ENCODE results near the gene PERCC1.

The PERCC1 gene

DNA sequence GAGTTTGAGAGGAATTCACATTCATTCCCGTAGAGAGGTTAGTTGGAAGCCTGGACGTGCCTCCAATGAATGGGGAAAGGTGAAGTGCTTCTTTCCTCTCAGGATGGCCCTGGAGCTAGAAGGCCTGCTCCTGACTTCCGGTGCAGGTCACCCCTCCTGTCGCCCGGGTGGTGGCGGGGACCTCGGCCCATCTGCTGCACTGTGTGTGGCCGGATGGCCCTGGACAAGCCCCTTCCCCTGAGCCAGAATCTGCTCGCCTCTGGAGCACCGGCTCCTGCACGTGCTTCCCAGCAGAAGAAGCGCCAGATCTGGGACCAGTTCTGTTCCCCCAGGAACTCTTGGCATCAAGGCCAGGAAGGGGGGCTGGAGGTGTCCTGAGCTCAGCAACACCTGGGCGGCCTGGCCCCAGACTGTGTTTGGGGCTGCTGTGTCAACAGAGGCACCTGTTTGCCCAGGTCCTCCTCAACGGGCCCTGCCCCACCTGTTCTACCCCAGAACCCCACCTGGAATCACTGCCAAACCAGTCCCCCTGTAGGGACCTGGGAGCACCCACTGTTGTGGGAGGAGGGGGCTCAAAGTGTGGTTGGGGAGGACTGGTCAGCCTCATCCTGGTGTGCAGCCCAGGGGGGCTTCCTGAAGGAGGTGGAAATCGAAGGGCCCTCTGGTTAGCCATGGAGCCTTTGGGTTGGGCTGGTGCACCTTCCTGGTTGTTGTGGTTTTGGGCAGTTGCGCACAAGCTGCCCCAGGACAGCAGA is 5.1 kb upstream of the PERCC1 start:
- H3K27ac Mint-ChIP-seq = peak overlapping the region; percentile 37
- H3K36me3 Mint-ChIP-seq = peaks cover 2% of the 10 kb centered on the region
- CTCF ChIA-PET = interaction anchor here (0.6 kb wide), 1 partner anchor 109 kb away, joined by 3 read pairs; no protein-coding TSS in a partner anchor
- peaks cover 13% of the 10 kb centered on the region for H3K4me1 Mint-ChIP-seq
- H3K27me3 Mint-ChIP-seq = peaks cover 10% of the 10 kb centered on the region
- peaks cover 4% of the 10 kb centered on the region for H3K9me3 Mint-ChIP-seq
- no peak overlapping the region for H3K4me3 Mint-ChIP-seq
- DNase-seq = no peak

GRCh38 chr16:1426734-1427471 is 4.0 kb upstream of the PERCC1 start:
- Mint-ChIP-seq H3K27me3 (peaks cover 9% of the 10 kb centered on the region), H3K9me3 (peaks cover 4% of the 10 kb centered on the region), H3K4me1 (peaks cover 5% of the 10 kb centered on the region), H3K4me3 (no peak overlapping the region), H3K36me3 (peaks cover 2% of the 10 kb centered on the region), H3K27ac (no peak overlapping the region)
- no peak for DNase-seq
- CTCF ChIA-PET = interaction anchor here (1.1 to 1.7 kb wide), 2 partner anchors 14 to 15 kb away, joined by 3 read pairs; no protein-coding TSS in a partner anchor

GRCh38 chr16:1427473-1428461 is 3.1 kb upstream of the PERCC1 start:
- no peaks in the 10 kb centered on the region for H3K4me1 Mint-ChIP-seq
- CTCF ChIA-PET = interaction anchor here (1.1 to 1.7 kb wide), 3 partner anchors 14 to 280 kb away, joined by 3 read pairs; no protein-coding TSS in a partner anchor
- H3K4me3 Mint-ChIP-seq = no peak overlapping the region
- no peak overlapping the region for H3K27ac Mint-ChIP-seq
- no peaks in the 10 kb centered on the region for H3K9me3 Mint-ChIP-seq
- peaks cover 18% of the 10 kb centered on the region for H3K27me3 Mint-ChIP-seq
- H3K36me3 Mint-ChIP-seq = no peaks in the 10 kb centered on the region
- no peak for DNase-seq

DNA sequence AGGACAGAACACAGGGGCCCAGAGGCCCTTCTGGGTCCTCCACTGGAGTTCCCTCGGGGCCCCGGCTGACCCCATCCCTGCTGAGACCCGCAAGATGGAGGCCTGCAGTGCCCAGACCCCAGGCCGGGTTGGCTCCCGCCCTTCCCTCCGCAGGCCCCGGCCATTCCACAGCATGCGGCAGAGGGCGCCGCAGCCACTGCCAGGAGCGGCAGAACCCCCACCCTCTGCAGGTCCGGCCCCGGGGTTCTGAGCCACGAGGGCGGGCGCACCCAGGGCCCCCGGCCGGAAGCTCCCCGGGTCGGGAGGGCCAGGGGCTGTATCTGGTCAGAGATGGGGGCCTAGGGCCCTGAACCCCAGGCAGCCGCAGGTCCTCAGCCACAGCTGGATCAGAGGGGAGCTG is 2.4 kb upstream of the PERCC1 start:
- Mint-ChIP-seq H3K9me3 (no peaks in the 10 kb centered on the region), H3K4me1 (no peaks in the 10 kb centered on the region), H3K36me3 (no peaks in the 10 kb centered on the region), H3K27ac (no peak overlapping the region), H3K4me3 (no peak overlapping the region), H3K27me3 (peaks cover 18% of the 10 kb centered on the region)
- CTCF ChIA-PET = interaction anchor here (0.6 to 1.7 kb wide), 4 partner anchors 13 to 279 kb away, joined by 3 read pairs; no protein-coding TSS in a partner anchor
- DNase-seq = peak; percentile 71

DNA sequence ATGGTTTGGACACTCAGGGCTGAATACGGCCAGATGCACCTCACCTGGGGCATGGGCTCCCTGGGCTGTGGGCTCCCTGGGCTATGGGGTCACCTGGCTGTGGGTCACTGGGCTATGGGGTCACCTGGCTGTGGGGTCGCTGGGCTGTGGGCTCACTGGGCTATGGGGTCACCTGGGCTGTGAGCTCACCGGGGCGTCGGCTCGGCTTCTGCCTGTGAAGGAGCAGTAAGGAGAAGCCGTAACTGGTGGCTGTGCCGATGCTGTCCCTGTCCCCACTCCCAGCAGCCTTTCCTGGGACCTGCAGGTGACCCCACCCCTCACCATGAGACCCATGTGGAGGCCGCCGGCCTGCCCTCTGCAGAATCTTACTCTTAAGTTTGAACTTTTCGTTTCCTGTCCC is 1.9 kb upstream of the PERCC1 start:
- H3K36me3 Mint-ChIP-seq = no peaks in the 10 kb centered on the region
- peaks cover 18% of the 10 kb centered on the region for H3K27me3 Mint-ChIP-seq
- CTCF ChIA-PET = interaction anchor here (0.6 to 1.7 kb wide), 4 partner anchors 12 to 278 kb away, joined by 3 read pairs; no protein-coding TSS in a partner anchor
- no peak overlapping the region for H3K4me3 Mint-ChIP-seq
- no peak for DNase-seq
- H3K9me3 Mint-ChIP-seq = no peaks in the 10 kb centered on the region
- H3K4me1 Mint-ChIP-seq = no peaks in the 10 kb centered on the region
- H3K27ac Mint-ChIP-seq = no peak overlapping the region

DNA sequence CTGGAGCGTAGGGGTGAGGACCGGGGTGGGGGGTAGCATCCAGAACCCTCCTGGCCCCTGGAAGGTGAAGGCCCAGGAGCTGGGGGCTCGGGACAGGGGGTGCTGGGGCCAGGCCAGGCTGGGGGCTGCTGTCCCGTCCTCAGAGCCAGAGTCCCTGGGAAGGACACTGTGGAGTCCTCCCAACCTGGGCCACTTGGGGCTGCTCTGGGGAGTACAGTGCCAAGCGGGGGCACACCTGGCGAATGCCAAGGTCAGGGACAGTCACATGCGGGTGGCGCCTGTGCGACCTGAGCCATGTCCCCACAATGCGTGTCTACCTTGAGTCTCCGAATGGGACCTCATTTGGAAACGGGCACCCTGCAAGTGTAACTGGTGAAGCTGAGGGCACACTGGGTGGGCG is 1.2 kb upstream of the PERCC1 start:
- no peak overlapping the region for H3K27ac Mint-ChIP-seq
- no peak overlapping the region for H3K4me3 Mint-ChIP-seq
- no peak for DNase-seq
- H3K9me3 Mint-ChIP-seq = no peaks in the 10 kb centered on the region
- H3K4me1 Mint-ChIP-seq = no peaks in the 10 kb centered on the region
- no peaks in the 10 kb centered on the region for H3K36me3 Mint-ChIP-seq
- CTCF ChIA-PET = interaction anchor here (1.0 kb wide), 1 partner anchor 147 kb away, joined by 3 read pairs; no protein-coding TSS in a partner anchor
- H3K27me3 Mint-ChIP-seq = peaks cover 18% of the 10 kb centered on the region

GRCh38 chr16:1430214-1430758 is 592 bp upstream of the PERCC1 start:
- H3K27me3 Mint-ChIP-seq = peaks cover 18% of the 10 kb centered on the region
- H3K4me3 Mint-ChIP-seq = no peak overlapping the region
- H3K27ac Mint-ChIP-seq = no peak overlapping the region

GRCh38 chr16:1431497-1432270 is 806 bp downstream of the PERCC1 start:
- Mint-ChIP-seq H3K9me3 (no peaks in the 10 kb centered on the region), H3K4me1 (no peaks in the 10 kb centered on the region), H3K27ac (no peak overlapping the region), H3K27me3 (peaks cover 18% of the 10 kb centered on the region), H3K36me3 (no peaks in the 10 kb centered on the region), H3K4me3 (no peak overlapping the region)
- no peak for DNase-seq
- CTCF ChIA-PET = no interaction called here

More at GRCh38 chr16:1430214-1430758, 592 bp upstream of the PERCC1 start:
- Mint-ChIP-seq H3K4me1 (no peaks in the 10 kb centered on the region), H3K9me3 (no peaks in the 10 kb centered on the region), H3K36me3 (no peaks in the 10 kb centered on the region)
- CTCF ChIA-PET = no interaction called here
- no peak for DNase-seq

DNA sequence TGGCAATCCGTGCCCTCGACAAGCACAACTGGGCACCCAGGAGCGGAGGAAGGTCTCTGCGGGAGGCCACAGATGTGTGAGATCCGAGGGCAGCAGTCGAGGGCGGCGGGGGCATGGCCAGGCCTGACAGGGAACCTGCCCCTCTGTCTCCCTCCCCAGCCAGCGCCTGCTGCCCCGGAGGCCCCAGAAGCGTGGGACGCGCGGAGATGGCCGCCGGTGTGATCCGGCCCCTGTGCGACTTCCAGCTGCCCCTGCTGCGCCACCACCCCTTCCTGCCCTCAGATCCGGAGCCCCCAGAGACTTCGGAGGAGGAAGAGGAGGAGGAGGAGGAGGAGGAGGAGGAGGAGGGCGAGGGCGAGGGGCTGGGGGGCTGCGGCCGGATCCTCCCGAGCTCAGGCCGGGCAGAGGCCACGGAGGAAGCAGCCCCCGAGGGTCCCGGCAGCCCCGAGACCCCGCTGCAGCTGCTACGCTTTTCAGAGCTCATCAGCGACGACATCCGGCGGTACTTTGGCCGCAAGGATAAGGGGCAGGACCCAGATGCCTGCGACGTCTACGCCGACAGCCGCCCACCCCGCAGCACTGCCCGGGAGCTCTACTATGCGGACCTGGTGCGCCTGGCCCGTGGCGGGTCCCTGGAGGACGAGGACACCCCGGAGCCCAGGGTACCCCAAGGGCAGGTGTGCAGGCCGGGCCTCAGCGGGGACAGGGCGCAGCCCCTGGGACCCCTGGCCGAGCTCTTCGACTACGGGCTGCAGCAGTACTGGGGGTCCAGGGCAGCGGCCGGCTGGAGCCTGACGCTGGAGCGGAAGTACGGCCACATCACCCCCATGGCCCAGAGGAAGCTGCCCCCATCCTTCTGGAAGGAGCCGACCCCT is 1.7 kb downstream of the PERCC1 start:
- H3K4me1 Mint-ChIP-seq = no peaks in the 10 kb centered on the region
- H3K27me3 Mint-ChIP-seq = peaks cover 18% of the 10 kb centered on the region
- CTCF ChIA-PET = interaction anchor here (1.4 kb wide), 1 partner anchor 10 kb away, joined by 4 read pairs; no protein-coding TSS in a partner anchor
- no peaks in the 10 kb centered on the region for H3K36me3 Mint-ChIP-seq
- peak; percentile 30 for DNase-seq
- no peak overlapping the region for H3K4me3 Mint-ChIP-seq
- H3K27ac Mint-ChIP-seq = no peak overlapping the region
- H3K9me3 Mint-ChIP-seq = no peaks in the 10 kb centered on the region

DNA sequence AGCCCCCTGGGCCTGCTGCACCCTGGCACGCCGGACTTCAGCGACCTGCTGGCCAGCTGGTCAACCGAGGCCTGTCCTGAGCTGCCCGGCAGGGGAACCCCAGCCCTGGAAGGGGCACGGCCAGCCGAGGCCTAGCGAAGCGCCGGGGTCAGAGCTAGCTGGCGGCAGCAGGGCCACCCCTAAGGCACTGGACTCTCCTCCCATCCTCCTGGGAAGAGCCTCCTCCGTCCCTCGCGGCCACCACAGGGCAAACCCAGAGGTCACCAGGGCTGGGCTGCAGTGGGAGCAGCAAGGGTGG is 2.3 kb downstream of the PERCC1 start:
- no peak for DNase-seq
- no peaks in the 10 kb centered on the region for H3K9me3 Mint-ChIP-seq
- no peak overlapping the region for H3K4me3 Mint-ChIP-seq
- no peaks in the 10 kb centered on the region for H3K4me1 Mint-ChIP-seq
- CTCF ChIA-PET = interaction anchor here (1.4 kb wide), 1 partner anchor 10 kb away, joined by 4 read pairs; no protein-coding TSS in a partner anchor
- H3K27ac Mint-ChIP-seq = no peak overlapping the region
- H3K27me3 Mint-ChIP-seq = peaks cover 18% of the 10 kb centered on the region
- H3K36me3 Mint-ChIP-seq = no peaks in the 10 kb centered on the region

DNA sequence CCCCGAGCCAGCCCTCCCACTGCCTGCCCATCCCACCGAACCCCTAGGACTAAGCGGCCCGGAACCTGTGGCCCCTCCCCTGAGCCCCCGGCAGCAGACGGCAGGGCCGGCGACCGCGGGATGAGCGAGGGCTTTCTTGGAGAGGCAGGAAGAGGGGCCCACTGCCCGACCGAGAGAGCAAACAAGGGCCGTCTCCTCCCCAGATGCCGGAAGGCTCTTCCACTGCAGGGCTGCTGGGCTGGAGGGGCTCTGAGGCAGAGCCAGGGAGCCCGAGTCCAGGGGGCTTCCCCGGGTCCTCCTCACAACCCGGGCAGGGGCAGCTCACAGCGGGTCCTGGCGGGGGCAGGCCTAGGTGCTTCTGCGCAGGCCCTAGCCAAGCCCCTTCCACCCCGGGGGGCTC is 2.9 kb downstream of the PERCC1 start:
- Mint-ChIP-seq H3K9me3 (no peaks in the 10 kb centered on the region), H3K4me1 (no peaks in the 10 kb centered on the region), H3K4me3 (no peak overlapping the region), H3K36me3 (no peaks in the 10 kb centered on the region), H3K27me3 (peaks cover 18% of the 10 kb centered on the region), H3K27ac (no peak overlapping the region)
- CTCF ChIA-PET = interaction anchor here (1.4 kb wide), 1 partner anchor 9 kb away, joined by 4 read pairs; no protein-coding TSS in a partner anchor
- no peak for DNase-seq

Data from activated naive CD4-positive, alpha-beta T cell treated with anti-CD3 and anti-CD28 coated beads, Interleukin-2, amount 10 ng/mL, durations not matched to agents 7 days and 5 days (primary cell).